ENCODE results near the gene ARPIN.
"Not testable (repeated sequence)": the region's sequence is repeated elsewhere in the genome, so short reads cannot be mapped to it uniquely, and the experiment has no call there.

- TF ChIP-seq CTCF (IDR thresholded peaks at IDR 0.05; ENCODE audit: insufficient read depth, low read length, poor library complexity, severe bottlenecking); EZH2phosphoT487 (conservative IDR thresholded peaks at IDR 0.05; ENCODE audit: low read length): not testable (repeated sequence)
These were observed 26.6 kb upstream of the ARPIN start for GRCh38 chr15:89939377-89939776.

Data from SU-DHL-6 (cell line).